GM21737 (cell line): ENCODE data around the gene ST7.

Experiments
- ATAC-seq: cut with Tn5 transposase; IDR thresholded peaks from one replicate; pipeline ENCODE4 v1.9.1; 2021; ENCODE audit warnings: mild to moderate bottlenecking, moderate library complexity; ENCODE audit not compliant: unreplicated experiment

ST7 gene

GRCh38 chr7:117062300-117062699 lies 109.0 kb downstream of the ST7 start:
- ATAC-seq, result no peak

- ATAC-seq, result no peak
These were observed 111.4 kb downstream of the ST7 start for GRCh38 chr7:117064688-117065087.

- no peak for ATAC-seq
These were observed 112.4 kb downstream of the ST7 start for GRCh38 chr7:117065571-117066150.

- no peak for ATAC-seq
These were observed 113.4 kb downstream of the ST7 start for GRCh38 chr7:117066668-117067067.

GRCh38 chr7:117067340-117067739 lies 114.0 kb downstream of the ST7 start:
- no peak for ATAC-seq

GRCh38 chr7:117068511-117069145 lies 115.3 kb downstream of the ST7 start:
- no peak for ATAC-seq

GRCh38 chr7:117069379-117069778 lies 116.1 kb downstream of the ST7 start:
- ATAC-seq, result no peak

GRCh38 chr7:117071551-117071950 lies 118.2 kb downstream of the ST7 start:
- ATAC-seq, result no peak

GRCh38 chr7:117072620-117073118 lies 119.4 kb downstream of the ST7 start:
- ATAC-seq, result no peak

- no peak for ATAC-seq
These were observed 121.1 kb downstream of the ST7 start for GRCh38 chr7:117074378-117074777.

GRCh38 chr7:117075934-117076333 lies 122.6 kb downstream of the ST7 start:
- no peak for ATAC-seq

- ATAC-seq, result no peak
These were observed 123.2 kb downstream of the ST7 start for GRCh38 chr7:117076426-117076943.

GRCh38 chr7:117077658-117078057 lies 124.4 kb downstream of the ST7 start:
- ATAC-seq, result no peak

GRCh38 chr7:117082647-117083046 lies 129.3 kb downstream of the ST7 start:
- no peak for ATAC-seq

- no peak for ATAC-seq
These were observed 130.3 kb downstream of the ST7 start for GRCh38 chr7:117083648-117084047.

GRCh38 chr7:117084286-117084685 lies 131.0 kb downstream of the ST7 start:
- ATAC-seq, result no peak

GRCh38 chr7:117085275-117085674 lies 132.0 kb downstream of the ST7 start:
- ATAC-seq, result no peak

GRCh38 chr7:117085769-117086463 lies 132.6 kb downstream of the ST7 start:
- no peak for ATAC-seq

- ATAC-seq, result no peak
These were observed 133.5 kb downstream of the ST7 start for GRCh38 chr7:117086788-117087187.

- no peak for ATAC-seq
These were observed 134.5 kb downstream of the ST7 start for GRCh38 chr7:117087639-117088396.

- no peak for ATAC-seq
These were observed 135.4 kb downstream of the ST7 start for GRCh38 chr7:117088623-117089194.
